ENCODE results near the gene ATG16L1.
"Not testable (repeated sequence)": the region's sequence is repeated elsewhere in the genome, so short reads cannot be mapped to it uniquely, and the experiment has no call there.

The ATG16L1 gene

DNA sequence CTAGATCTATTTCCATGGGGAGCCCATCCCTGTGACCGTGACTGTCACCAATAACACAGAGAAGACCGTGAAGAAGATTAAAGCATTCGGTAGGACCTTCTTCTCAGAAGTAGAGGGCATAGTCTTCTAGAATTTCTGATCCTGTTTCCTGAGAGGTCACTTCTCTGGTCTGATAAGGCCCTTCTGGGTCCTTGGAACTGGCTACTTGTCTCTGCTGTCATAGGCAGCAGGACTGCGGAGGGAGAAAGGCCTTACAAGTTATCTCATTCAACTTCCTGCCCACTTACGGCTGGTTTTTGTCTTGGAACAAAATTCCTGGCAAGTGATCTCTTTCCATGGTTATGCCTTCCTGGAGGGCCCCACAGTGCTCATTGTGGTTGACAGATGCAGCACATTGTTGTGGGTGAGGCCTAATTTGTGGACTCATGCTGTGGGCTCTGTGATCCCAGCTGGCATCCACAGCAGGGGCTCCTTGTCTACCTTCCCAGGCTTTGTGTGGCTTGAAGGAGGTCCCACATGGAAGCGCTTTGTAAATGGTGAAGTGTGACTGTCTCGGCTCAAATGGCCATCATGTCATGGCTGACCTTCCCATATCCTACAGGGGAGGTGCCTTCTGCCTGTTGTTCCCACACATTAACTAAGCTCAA lies 78.1 kb downstream of the ATG16L1 start:
- H3K27ac ChIP-seq (ENCODE audit: low read length), result no peak overlapping the region
- no peaks in the 10 kb centered on the region for H3K4me1 ChIP-seq (ENCODE audit: control insufficient read depth, insufficient read depth, low read length)
- no peaks in the 10 kb centered on the region for H3K27me3 ChIP-seq (ENCODE audit: control insufficient read depth in 1 of 2, insufficient read depth in 2 of 2, low read length in 2 of 2)

DNA sequence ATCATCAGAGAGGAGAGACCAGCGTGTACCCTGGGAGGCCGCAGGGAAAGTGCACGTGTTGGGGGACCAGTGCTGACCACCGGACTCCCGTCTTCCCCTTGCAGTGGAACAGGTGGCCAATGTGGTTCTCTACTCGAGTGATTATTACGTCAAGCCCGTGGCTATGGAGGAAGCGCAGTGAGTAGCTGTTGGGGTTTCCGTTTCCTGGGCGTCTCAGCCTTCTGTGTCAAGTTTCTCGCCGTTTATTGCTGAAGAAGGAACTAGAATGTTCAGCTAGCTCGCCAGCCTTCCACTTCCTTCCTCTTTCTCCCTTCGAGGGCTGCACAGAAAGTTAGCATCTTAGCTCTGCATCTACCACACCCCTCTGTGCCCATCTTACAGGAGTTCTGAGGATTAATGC lies 80.1 kb downstream of the ATG16L1 start:
- Histone ChIP-seq H3K4me3 (ENCODE audit: low read length in 2 of 2) (no peak overlapping the region), H3K36me3 (ENCODE audit: control insufficient read depth in 2 of 2, insufficient read depth in 2 of 2, low read length in 2 of 2) (no peaks in the 10 kb centered on the region), H3K27ac (ENCODE audit: low read length) (no peak overlapping the region), H3K4me1 (ENCODE audit: control insufficient read depth, insufficient read depth, low read length) (no peaks in the 10 kb centered on the region), H3K27me3 (ENCODE audit: control insufficient read depth in 1 of 2, insufficient read depth in 2 of 2, low read length in 2 of 2) (no peaks in the 10 kb centered on the region), H3K9ac (ENCODE audit: low read length in 2 of 2) (no peak overlapping the region), H3K9me3 (ENCODE audit: control insufficient read depth in 2 of 2, low read length in 2 of 2) (no peaks in the 10 kb centered on the region)

More for the DNA sequence above, 78.1 kb downstream of the ATG16L1 start:
- no peaks in the 10 kb centered on the region for H3K36me3 ChIP-seq (ENCODE audit: control insufficient read depth in 2 of 2, insufficient read depth in 2 of 2, low read length in 2 of 2)
- H3K9me3 ChIP-seq (ENCODE audit: control insufficient read depth in 2 of 2, low read length in 2 of 2), result no peaks in the 10 kb centered on the region
- H3K9ac ChIP-seq (ENCODE audit: low read length in 2 of 2), result no peak overlapping the region
- H3K4me3 ChIP-seq (ENCODE audit: low read length in 2 of 2), result no peak overlapping the region

DNA sequence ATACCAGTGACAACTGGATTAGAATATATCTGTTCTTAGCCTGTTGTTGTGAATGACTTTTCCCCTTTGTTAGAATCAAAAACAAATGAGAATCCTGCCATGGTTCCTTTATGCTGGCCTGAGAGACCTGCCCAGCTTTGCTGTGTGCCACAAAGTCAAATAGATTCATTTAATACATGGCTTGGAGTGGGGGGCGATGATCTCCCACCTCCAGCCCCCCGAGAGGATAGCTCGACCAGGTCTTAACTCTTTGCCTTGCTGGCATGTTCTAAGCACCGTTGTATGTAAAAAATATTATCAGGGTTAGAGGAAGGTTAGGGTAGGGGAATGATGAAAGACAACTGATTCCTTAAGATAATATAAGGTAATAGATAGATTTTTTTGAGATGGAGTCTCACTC lies 80.7 kb downstream of the ATG16L1 start:
- Histone ChIP-seq H3K4me3 (ENCODE audit: low read length in 2 of 2) (no peak overlapping the region), H3K4me1 (ENCODE audit: control insufficient read depth, insufficient read depth, low read length) (no peaks in the 10 kb centered on the region), H3K36me3 (ENCODE audit: control insufficient read depth in 2 of 2, insufficient read depth in 2 of 2, low read length in 2 of 2) (no peaks in the 10 kb centered on the region), H3K27me3 (ENCODE audit: control insufficient read depth in 1 of 2, insufficient read depth in 2 of 2, low read length in 2 of 2) (no peaks in the 10 kb centered on the region), H3K9me3 (ENCODE audit: control insufficient read depth in 2 of 2, low read length in 2 of 2) (no peaks in the 10 kb centered on the region), H3K27ac (ENCODE audit: low read length) (no peak overlapping the region), H3K9ac (ENCODE audit: low read length in 2 of 2) (no peak overlapping the region)

DNA sequence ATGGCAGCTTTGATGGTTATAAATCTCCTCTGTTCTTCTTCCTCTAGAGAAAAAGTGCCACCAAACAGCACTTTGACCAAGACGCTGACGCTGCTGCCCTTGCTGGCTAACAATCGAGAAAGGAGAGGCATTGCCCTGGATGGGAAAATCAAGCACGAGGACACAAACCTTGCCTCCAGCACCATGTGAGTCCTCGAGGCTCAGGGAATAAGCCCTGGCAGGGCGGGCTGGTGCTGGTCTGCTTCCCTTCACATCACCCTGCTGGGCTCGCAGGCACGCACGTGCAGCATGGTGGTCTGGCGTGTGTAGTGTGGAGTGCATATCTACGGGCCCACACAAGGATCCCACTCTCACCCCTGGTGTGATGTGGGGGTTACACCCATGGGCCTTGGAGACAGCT lies 83.4 kb downstream of the ATG16L1 start:
- Histone ChIP-seq H3K36me3 (ENCODE audit: control insufficient read depth in 2 of 2, insufficient read depth in 2 of 2, low read length in 2 of 2) (no peaks in the 10 kb centered on the region), H3K27me3 (ENCODE audit: control insufficient read depth in 1 of 2, insufficient read depth in 2 of 2, low read length in 2 of 2) (no peaks in the 10 kb centered on the region), H3K27ac (ENCODE audit: low read length) (no peak overlapping the region), H3K4me1 (ENCODE audit: control insufficient read depth, insufficient read depth, low read length) (no peaks in the 10 kb centered on the region), H3K4me3 (ENCODE audit: low read length in 2 of 2) (no peak overlapping the region), H3K9ac (ENCODE audit: low read length in 2 of 2) (no peak overlapping the region), H3K9me3 (ENCODE audit: control insufficient read depth in 2 of 2, low read length in 2 of 2) (no peaks in the 10 kb centered on the region)

DNA sequence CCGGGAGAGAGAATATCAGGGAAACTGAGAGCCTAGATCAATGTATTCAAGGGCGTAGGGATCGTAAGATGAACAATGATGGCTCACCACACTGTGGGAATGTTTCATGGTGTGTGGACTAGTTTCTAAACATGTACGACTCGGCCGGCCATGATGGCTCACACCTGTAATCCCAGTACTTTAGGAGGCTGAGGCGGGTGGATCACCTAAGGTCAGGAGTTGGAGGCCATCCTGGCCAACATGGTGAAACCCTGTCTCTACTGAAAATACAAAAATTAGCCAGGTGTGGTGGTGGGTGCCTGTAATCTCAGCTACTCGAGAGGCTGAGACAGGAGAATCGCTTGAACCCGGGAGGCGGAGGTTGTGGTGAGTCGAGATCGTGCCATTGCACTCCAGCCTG lies 84.6 kb downstream of the ATG16L1 start:
- not testable (repeated sequence) for H3K27ac ChIP-seq (ENCODE audit: low read length); H3K9me3 ChIP-seq (ENCODE audit: control insufficient read depth in 2 of 2, low read length in 2 of 2); H3K4me1 ChIP-seq (ENCODE audit: control insufficient read depth, insufficient read depth, low read length)

DNA sequence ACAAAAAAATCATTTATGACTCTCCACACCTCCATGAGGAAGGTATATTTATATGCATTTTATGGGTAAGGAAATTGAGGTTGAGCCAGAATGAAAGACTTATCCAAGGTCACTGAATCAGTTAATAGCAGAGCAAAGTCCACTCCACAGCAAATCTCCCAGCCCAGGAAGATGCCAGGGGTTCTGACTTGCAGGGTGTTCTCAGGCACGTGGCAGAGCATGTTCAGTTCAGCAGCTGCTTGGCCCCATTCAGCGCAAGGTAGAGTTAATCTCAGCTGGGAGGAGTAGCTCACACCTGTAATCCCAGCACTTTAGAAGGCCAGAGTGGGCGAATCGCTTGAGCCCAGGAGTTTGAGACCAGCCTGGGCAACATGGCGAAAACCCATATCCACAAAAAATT lies 85.1 kb downstream of the ATG16L1 start:
- Histone ChIP-seq H3K9ac (ENCODE audit: low read length in 2 of 2) (no peak overlapping the region), H3K36me3 (ENCODE audit: control insufficient read depth in 2 of 2, insufficient read depth in 2 of 2, low read length in 2 of 2) (no peaks in the 10 kb centered on the region), H3K4me1 (ENCODE audit: control insufficient read depth, insufficient read depth, low read length) (no peaks in the 10 kb centered on the region), H3K27ac (ENCODE audit: low read length) (no peak overlapping the region), H3K4me3 (ENCODE audit: low read length in 2 of 2) (no peak overlapping the region), H3K27me3 (ENCODE audit: control insufficient read depth in 1 of 2, insufficient read depth in 2 of 2, low read length in 2 of 2) (no peaks in the 10 kb centered on the region), H3K9me3 (ENCODE audit: control insufficient read depth in 2 of 2, low read length in 2 of 2) (no peaks in the 10 kb centered on the region)

More for the DNA sequence above, 84.6 kb downstream of the ATG16L1 start:
- H3K27me3 ChIP-seq (ENCODE audit: control insufficient read depth in 1 of 2, insufficient read depth in 2 of 2, low read length in 2 of 2); H3K9ac ChIP-seq (ENCODE audit: low read length in 2 of 2); H3K4me3 ChIP-seq (ENCODE audit: low read length in 2 of 2); H3K36me3 ChIP-seq (ENCODE audit: control insufficient read depth in 2 of 2, insufficient read depth in 2 of 2, low read length in 2 of 2): not testable (repeated sequence)

DNA sequence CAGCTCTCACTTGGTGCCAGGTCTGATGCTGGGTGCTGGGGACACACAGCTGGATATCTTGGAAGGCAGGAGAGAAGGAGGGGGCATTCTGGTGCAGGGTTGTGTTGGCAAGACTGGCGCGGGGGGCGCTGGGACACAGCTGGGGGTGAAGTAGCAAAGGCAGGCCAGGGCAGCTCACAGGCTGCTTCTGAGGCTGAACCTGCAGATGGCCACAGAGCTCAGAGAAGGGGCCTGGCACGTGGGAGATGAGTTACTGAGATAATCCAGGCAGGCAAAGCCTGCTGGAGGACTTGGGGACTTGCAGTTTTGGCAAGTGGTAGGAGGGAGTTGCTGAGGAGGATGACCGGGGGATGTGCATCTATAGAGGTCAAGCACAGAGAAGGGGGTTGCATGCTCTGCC lies 86.6 kb downstream of the ATG16L1 start:
- Histone ChIP-seq H3K9ac (ENCODE audit: low read length in 2 of 2) (no peak overlapping the region), H3K36me3 (ENCODE audit: control insufficient read depth in 2 of 2, insufficient read depth in 2 of 2, low read length in 2 of 2) (no peaks in the 10 kb centered on the region), H3K4me3 (ENCODE audit: low read length in 2 of 2) (no peak overlapping the region), H3K27me3 (ENCODE audit: control insufficient read depth in 1 of 2, insufficient read depth in 2 of 2, low read length in 2 of 2) (no peaks in the 10 kb centered on the region), H3K4me1 (ENCODE audit: control insufficient read depth, insufficient read depth, low read length) (no peaks in the 10 kb centered on the region), H3K9me3 (ENCODE audit: control insufficient read depth in 2 of 2, low read length in 2 of 2) (no peaks in the 10 kb centered on the region), H3K27ac (ENCODE audit: low read length) (no peak overlapping the region)

DNA sequence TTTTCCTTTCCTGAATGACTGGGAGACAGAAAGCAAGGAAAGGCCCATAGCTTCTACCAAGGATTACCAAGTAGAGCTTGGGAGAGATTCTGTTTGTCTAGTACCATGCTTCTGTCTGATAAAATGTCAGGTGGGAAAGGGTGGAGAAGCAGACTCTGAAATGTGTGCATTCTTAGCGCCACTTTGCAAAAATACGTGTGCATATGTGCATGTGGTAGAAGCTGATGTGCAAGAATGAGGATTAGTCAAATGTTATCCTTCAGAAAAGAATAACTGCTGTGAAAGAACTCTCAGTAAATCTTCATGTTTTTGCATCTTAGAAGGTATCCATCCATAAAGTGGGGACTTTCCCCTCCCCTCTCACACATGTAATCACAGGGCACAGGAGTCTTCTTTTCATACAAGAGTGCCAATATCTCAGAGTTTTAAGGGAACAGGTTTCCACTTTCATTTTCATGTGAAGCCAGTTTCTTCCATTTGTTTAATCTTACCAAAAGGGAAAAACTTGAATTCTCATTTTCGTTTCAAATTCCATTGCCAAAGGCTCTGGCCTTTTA lies 87.4 kb downstream of the ATG16L1 start:
- Histone ChIP-seq H3K4me3 (ENCODE audit: low read length in 2 of 2) (no peak overlapping the region), H3K36me3 (ENCODE audit: control insufficient read depth in 2 of 2, insufficient read depth in 2 of 2, low read length in 2 of 2) (no peaks in the 10 kb centered on the region), H3K9me3 (ENCODE audit: control insufficient read depth in 2 of 2, low read length in 2 of 2) (no peaks in the 10 kb centered on the region), H3K9ac (ENCODE audit: low read length in 2 of 2) (no peak overlapping the region), H3K27me3 (ENCODE audit: control insufficient read depth in 1 of 2, insufficient read depth in 2 of 2, low read length in 2 of 2) (no peaks in the 10 kb centered on the region), H3K4me1 (ENCODE audit: control insufficient read depth, insufficient read depth, low read length) (no peaks in the 10 kb centered on the region), H3K27ac (ENCODE audit: low read length) (no peak overlapping the region)

DNA sequence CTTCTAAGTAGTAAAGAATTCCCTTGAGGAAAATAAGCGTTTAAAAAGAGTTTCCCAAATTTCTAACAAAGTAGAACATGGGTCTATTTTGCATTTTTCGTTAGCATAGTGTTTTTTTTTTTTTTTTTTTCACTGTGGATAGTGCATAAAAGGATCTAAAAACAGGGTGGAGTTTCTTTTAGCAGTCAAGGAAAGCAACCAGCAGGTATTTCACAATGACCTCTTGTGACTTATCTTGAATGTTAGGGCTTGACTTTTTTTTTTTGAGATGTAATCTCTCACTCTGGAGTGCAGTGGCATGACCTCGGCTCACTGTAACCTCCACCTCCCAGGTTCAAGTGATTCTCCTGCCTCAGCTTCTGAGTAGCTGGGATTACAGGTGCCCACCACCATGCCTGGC lies 88.0 kb downstream of the ATG16L1 start:
- no peaks in the 10 kb centered on the region for H3K36me3 ChIP-seq (ENCODE audit: control insufficient read depth in 2 of 2, insufficient read depth in 2 of 2, low read length in 2 of 2)

DNA sequence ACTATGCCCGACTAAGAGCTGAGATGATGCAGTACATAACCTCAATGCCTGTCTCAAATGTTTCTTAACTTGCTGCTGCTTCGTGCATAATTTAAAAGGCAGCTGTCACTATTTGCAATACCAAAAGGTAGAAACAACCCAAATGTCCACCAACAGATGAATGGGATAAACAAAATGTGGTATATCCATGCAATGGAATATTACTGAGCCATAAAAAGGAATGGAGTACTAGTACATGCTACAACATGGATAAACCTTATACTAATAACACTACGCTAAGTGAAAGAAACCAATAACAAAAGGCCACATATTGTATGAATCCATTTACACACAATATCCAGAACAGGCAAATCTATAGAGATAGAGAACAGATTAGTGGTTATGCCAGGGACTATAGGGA lies 89.8 kb downstream of the ATG16L1 start:
- Histone ChIP-seq H3K27ac (ENCODE audit: low read length) (no peak overlapping the region), H3K9ac (ENCODE audit: low read length in 2 of 2) (no peak overlapping the region), H3K9me3 (ENCODE audit: control insufficient read depth in 2 of 2, low read length in 2 of 2) (no peaks in the 10 kb centered on the region), H3K4me3 (ENCODE audit: low read length in 2 of 2) (no peak overlapping the region), H3K36me3 (ENCODE audit: control insufficient read depth in 2 of 2, insufficient read depth in 2 of 2, low read length in 2 of 2) (no peaks in the 10 kb centered on the region), H3K4me1 (ENCODE audit: control insufficient read depth, insufficient read depth, low read length) (no peaks in the 10 kb centered on the region), H3K27me3 (ENCODE audit: control insufficient read depth in 1 of 2, insufficient read depth in 2 of 2, low read length in 2 of 2) (no peaks in the 10 kb centered on the region)

More for the DNA sequence above, 88.0 kb downstream of the ATG16L1 start:
- Histone ChIP-seq H3K4me3 (ENCODE audit: low read length in 2 of 2) (no peak overlapping the region), H3K27me3 (ENCODE audit: control insufficient read depth in 1 of 2, insufficient read depth in 2 of 2, low read length in 2 of 2) (no peaks in the 10 kb centered on the region), H3K27ac (ENCODE audit: low read length) (no peak overlapping the region), H3K4me1 (ENCODE audit: control insufficient read depth, insufficient read depth, low read length) (no peaks in the 10 kb centered on the region), H3K9me3 (ENCODE audit: control insufficient read depth in 2 of 2, low read length in 2 of 2) (no peaks in the 10 kb centered on the region), H3K9ac (ENCODE audit: low read length in 2 of 2) (no peak overlapping the region)

DNA sequence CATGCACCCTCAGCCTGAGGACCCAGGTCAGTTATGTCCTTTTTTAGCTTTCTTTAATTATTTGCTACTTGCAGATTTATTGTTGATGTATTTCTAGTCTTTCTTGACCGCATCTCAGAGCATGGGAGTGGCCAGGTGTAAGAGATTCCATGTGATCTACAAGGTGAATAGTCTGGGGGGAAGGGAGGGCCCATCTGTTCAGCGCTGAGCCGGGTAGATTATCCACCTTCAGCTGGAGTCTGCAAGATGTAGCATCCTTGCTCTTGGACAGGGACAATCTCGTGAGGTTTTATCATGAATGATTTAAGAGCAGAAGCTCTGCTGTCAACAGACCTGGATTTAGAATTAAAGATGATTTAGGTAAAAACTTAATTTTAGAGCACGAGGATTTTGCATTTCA lies 90.8 kb downstream of the ATG16L1 start:
- Histone ChIP-seq H3K4me3 (ENCODE audit: low read length in 2 of 2) (no peak overlapping the region), H3K9ac (ENCODE audit: low read length in 2 of 2) (no peak overlapping the region), H3K27me3 (ENCODE audit: control insufficient read depth in 1 of 2, insufficient read depth in 2 of 2, low read length in 2 of 2) (no peaks in the 10 kb centered on the region), H3K9me3 (ENCODE audit: control insufficient read depth in 2 of 2, low read length in 2 of 2) (no peaks in the 10 kb centered on the region), H3K4me1 (ENCODE audit: control insufficient read depth, insufficient read depth, low read length) (no peaks in the 10 kb centered on the region), H3K36me3 (ENCODE audit: control insufficient read depth in 2 of 2, insufficient read depth in 2 of 2, low read length in 2 of 2) (no peaks in the 10 kb centered on the region), H3K27ac (ENCODE audit: low read length) (no peak overlapping the region)

Data from stomach smooth muscle (tissue), 2 donors.